ENCODE results near the gene NCBP2.
A peak's percentile ranks its signal among the peaks of the same experiment; 100 is the strongest.

The NCBP2 gene

DNA sequence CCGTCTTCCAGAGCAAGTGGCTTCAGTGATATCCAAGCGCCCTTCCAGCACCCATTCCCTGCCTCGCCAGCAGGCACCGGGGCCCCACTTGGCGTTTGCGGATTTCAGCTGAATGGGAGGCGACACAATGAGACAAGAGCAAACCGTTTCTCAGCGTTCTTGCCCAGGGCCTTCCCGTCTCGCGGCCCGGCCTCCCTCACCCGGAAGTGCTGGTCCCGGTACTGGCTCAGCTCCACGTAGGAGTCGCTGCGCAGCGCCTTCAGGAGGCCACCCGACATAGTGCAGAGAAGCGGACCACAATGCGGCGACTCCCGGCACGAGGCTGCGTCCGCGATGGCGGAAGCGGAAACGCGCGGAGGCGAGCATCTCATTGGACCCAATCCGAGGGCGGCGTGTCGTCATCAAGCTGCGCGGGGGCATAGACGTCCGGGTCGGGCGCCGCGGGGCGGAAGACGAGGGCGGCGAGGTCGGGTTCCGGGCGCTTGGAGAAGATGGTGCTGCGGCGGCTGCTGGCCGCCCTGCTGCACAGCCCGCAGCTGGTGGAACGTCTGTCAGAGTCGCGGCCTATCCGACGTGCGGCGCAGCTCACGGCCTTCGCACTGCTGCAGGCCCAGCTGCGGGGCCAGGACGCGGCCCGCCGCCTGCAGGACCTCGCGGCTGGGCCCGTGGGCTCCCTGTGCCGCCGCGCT, at the start of gene NCBP2:
NCBP2 (minus strand) TSS at position 303 of the 689 bp plus-strand sequence; CDS start at position 278, 25 bp downstream.
- DNase-seq, result peak; percentile 99

DNA sequence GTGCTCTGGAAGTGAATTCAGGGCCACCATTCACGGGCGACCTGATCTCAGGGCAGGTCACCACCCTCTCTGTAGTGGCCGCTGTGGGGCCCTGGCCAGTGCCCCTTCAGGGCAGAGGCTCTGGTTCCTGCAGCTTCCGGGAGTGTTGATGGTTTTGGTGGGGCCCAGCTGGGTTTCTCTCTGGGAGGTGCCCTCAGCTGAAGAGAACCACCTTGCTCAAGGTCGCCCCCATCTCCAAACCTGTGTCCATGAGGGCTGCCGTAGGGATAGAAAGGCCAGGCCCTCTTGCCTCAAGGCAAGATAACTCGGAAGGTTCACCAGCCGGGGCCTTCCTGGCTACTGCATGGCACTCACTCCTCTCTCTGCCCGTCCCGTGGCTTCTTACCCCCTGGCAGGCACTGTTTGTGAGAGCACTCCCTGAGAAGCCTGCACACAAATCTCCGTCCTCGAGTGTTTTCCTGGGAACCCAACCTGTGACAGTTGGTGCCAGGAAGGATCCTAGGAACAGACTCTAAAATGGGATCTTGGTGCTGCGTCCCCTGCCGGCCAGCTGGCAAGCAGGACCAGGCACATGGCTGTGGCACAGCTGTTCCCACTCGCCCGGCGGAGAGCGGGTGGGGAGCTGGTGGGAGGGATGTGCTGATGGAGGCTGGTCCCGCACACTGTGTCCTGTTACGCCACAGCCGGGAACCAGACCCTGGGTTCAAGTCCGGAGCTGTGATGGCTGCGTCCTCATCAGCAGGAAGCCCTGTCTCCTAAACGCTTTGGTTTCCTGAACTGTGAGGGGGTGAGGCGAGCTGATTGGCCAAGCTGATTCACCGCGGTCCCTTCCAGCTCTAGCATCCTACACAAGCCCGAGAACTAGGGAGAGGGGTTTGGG, 49.5 kb upstream of the NCBP2 start:
- no peak for DNase-seq

DNA sequence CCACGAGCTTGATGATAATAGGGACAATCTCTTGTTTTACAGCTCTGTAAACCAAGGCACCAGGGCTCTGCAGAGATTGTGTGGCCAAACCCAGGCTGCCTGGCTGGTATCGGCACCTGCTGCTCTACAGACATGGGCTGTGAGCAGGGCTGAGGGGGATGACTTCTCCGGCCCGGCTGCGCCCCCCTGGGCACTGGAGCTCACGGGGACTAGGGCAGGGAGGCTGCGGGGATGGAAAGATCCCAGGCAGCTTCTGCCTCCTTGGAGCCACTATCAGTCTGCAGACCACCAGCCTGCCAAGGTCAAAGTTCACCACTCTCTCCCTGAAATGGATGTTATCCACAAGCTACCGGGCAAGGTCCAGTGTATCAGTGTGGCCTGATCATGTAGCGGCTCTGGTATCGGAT, 48.3 kb upstream of the NCBP2 start:
- peak; percentile 46 for DNase-seq

DNA sequence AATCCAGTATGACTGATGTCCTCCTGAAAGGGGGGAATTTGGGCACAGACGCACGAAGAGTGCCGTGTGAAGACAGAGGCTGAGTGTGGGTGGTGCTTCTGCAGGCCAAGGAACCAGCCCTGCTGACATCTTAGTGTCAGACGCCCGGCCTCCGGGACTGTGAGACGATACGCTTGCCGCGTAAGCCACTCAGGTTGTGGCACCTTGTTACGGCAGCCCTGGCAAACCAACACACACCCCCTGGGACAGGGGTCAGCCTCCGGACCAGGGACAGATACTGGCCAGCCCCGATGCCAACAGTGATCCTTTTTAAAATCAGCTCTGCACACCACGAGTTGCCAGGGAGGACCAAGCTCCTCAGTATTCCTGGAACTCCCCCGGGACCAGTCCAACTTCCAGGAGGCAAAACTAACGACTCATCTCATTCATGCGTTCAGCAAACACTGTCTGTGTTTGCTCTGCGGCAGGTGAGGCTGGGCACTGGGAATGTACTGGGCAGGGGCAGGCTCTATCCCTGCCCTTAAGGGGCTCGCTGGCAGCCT, 47.5 kb upstream of the NCBP2 start:
- peak; percentile 88 for DNase-seq

DNA sequence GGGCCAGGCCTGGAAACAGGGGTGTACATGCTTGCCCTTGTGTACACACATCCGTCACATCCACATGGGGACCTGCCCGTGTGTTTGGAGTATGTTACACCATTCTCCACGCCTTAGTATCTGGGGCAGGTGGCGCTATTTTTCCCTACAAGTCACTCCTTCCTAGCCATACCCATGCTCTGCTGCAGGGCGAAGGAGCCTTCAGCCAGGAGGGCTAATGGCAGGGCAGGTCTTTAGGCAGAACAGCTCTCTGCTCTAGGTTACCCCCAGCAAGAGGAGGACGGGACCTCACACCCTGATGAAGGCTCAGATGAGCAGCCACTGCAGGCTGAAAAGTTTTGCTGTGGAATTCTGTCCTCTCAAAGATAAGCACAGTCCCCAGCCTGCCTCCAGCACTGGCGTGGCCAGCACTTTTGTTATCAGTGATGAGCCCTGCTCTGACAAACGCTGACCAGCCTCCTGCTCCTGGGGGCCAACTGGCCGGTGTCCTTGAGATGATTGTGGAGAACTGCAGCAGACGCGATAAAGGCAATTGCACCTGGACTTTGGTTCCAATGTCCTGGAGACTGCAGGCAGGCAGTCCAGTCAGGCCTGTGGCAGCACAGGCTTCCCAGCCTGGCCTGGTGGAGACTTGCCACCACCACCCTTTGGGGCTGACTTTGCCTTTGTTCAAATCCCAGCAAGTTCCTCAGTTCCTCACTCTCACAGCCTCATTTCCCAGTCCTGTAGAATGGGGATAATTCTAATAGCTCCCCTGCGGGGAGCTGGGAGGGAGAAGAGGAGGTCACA, 46.1 kb upstream of the NCBP2 start:
- DNase-seq, result peak; percentile 31

DNA sequence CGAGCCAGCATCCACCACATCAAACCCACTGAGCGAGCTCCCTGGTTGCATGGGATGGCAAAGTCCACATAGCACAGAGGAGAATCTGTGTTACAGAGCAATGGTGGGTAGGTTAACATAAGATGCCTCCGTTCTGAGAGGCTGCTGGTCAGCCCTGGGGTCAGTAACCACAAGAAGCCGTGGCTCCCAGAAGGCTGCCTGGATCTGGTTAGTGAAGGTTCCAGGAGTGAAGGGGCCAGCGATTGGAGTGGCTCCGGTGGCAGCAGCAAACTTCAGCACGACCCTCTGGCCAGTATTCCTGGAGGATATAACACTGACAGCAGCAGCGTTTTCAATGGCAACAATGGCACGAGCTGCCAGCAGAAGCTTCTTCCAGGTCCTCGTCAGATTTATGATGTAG, 44.7 kb upstream of the NCBP2 start:
- no peak for DNase-seq

DNA sequence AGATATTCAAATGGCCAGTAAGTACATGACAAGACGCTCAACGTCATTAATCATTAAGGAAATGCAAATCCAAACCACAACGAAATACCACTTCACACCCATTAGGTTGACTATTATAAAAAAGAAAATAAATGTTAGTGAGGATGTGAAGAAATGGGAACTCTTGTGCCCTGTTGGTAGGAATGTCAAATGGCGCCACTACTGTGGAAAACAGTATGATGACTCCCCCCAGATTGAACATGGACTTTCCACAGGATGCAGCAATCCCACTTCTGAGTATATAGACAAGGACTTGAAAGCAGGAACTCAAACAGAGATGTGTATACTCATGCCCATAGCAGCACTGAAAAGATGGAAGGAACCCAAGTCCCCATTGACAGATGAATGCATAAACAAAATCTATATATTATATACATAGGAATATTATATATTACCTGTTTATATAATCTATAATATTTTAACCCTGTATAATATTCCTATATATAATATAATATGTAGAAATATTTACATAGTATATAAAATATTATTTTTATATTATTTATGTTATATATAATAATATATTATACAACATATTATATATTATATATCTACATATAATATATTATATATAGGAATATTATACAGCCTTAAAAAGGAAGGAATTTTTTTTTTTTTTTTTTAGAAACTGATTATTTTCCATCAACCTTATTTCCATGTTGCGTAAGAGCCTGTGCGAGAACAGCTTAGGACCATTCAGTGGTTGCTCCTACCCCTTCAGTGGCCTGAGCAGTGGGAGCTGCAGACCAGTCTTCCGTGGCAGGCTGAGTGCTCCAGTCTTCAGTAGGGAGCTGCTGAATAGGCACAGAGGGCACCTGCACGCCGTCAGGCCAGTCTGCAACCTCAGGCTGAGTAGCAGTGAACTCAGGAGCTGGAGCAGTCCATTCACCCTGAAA, 43.9 kb upstream of the NCBP2 start:
- DNase-seq, result no peak

DNA sequence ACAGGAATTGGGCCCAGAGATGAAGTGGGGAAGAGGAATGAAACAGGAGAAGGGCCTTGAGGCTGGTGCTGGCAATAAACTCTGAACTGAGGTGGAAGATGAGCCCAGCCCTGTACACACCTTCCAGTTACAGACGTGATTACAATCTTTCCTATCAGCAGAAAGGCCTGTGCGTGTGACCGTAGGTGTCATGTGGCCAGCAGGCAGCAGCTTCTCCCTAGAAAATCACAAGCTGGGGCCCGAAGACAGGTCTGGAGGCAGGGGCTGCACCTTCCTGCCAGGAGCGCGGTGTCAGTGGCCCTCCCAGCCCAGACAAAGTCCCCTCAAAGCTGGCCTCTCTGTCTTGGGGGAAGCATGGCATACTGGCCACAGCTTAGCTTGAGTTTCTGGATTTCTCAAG, 43.0 kb upstream of the NCBP2 start:
- no peak for DNase-seq

DNA sequence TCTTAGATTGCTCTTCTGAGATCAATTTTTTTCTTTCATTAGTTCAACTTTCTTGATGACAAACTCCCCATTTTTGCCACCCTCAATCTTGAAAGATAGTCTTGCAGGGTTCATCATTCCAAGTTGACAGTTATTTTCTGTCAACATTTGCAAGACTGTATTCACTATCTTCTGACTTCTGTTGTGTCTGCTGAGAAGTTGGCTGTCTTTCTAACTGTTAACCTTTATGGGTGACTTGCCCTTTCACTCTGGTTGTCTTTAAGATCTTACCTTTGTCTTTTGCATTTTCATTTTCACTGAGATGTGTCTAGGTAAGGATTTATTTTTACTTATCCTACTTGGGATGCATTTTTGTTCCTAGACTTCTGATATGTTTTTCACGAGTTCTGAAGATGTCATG, 40.9 kb upstream of the NCBP2 start:
- DNase-seq, result no peak

DNA sequence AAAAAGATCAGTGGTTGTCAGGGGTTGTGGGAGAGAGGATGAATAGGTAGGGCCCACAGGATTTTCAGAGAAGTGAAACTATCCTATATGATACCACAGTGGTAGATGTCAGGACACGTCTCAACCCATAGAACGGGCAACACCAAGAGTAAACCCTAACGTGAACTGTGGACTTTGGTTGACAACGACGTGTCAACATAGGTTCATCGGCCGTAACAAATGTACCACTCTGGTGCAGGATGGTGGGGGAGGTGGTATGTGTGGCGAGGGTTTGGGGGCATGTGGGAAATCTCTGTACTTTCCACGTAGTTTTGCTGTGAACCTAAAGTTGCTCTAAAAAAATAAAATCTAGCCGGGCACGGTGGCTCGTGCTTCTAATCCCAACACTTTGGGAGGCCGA, 39.3 kb upstream of the NCBP2 start:
- no peak for DNase-seq

DNA sequence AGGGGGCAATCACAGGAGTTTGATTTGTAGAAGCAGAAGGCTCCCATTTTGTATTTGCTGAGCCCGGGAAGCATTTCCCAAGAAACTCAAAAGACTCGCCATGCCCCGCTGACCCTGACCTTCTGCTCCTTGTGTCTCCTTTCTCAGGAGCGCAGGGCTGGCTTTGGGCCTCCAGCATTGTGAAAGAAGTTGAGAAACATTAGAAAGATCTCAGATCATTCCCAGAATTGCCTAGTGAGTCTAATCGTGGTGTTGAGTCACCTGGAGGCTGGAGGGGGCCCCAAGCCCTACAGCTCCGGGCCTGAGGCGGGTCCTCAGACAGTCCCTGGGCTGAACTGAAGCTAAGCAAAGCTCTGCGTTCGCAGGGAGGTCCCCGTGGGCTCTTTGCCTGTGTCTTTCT, 37.2 kb upstream of the NCBP2 start:
- DNase-seq, result no peak

DNA sequence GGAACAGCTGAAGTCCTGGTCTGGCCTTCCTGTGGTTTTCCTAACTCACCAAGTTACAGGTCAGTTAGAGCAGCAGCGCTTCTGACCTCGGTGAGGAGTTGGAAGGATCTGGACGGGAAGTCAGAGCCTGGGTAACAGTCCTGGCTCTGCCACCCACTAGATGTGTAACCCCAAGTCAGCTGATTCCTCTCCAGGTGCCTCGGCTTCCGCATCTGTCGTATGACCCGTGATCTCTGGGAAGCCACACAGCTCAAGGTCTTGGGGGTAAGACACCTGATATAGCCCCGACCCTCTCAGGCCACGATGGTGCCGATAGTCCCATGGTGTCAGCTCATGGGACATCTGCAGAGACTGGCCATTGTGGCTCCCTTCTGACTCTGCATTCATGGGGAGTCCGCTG, 34.6 kb upstream of the NCBP2 start:
- DNase-seq, result no peak

DNA sequence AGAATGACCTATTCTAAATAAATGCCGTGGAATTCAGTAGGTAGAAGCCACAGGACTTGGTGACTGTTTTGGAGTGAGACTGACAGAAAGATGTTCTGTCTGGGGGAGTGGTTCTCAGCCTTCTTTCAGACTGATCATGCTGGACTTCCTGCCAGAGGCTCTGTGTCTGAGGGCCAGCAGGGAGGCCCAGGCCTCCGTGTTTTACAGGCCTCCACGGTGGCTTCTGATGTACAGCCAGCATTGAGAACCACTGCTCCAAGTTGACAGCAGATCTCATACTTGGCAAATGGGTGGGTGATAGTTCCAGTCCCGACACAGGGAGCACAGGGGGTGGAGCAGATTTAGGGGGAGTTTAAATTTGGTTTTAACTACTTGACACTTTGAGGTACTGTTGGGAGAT, 33.0 kb upstream of the NCBP2 start:
- DNase-seq, result no peak

DNA sequence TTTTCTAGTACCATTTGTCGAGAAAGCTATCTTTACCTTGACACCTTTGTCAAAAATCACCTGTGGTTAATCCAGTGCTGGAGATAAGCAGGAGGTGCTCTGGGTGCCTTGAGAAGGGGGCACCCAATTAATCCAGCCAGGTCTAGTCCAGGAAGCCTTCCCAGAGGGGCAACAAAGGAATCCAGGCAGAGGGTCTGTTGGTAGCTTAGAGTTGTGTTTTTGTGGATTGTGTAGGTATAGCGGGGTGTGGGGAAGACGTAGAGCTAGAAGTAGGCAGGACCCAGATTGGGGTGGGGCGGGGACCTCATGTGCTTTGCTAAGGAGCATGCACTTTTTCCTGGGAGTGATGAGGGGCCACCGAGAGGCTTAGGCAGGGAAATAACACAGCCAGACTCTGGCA, 32.3 kb upstream of the NCBP2 start:
- DNase-seq, result no peak

DNA sequence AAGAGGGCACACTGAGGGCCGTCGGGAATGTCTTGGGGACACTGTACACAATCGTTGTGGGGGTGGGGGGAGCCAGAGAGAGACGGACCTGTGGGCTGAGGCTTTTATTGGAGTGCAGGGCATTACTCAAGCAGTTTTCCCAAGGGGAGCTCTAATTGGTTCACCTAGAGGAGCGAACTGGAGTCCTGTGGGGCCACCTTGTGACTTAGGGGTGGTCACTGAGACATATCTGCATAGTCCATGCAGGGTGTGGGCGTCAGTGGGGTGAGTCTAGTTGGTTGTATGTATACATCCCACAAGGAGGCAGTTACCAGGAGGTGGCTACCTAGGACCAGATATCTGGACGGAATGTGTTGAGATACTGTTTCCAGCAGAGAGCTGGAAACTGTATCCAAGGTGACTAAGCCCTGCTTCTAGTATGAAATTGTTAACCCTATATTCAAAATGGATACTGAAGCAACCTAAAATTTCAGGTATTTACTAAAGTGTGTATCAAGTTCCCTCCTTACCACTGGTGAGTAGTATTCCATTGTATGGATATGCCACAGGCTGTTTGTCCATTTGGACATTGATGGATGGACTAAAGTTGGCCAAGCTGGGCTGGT, 28.9 kb upstream of the NCBP2 start:
- peak; percentile 20 for DNase-seq

DNA sequence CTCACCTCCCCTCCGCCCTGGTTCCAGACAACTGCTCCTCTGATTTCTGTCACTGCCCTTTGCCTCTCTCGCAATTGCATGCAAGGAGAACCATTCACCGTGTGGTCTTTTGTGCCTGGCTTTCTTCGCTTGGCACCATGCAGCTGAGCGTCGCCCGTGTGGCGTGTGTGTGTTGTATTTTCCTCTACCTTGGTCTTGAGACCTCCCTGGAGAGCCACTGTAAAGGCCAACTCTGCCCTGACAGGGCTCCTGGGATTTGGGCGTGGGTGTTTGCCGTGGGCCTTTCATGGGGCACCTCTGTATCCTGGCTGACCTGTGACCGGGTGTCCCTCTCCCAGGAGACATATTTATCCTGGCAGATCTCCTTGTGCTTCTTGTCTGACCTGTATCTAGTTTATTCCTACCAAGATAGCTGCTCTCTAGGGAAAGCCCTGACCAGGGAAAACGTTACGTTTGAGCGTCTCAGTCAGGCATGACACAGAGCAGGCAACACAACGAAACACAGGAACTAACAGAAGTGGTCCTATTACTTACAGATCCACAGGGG, 28.3 kb upstream of the NCBP2 start:
- peak; percentile 16 for DNase-seq

DNA sequence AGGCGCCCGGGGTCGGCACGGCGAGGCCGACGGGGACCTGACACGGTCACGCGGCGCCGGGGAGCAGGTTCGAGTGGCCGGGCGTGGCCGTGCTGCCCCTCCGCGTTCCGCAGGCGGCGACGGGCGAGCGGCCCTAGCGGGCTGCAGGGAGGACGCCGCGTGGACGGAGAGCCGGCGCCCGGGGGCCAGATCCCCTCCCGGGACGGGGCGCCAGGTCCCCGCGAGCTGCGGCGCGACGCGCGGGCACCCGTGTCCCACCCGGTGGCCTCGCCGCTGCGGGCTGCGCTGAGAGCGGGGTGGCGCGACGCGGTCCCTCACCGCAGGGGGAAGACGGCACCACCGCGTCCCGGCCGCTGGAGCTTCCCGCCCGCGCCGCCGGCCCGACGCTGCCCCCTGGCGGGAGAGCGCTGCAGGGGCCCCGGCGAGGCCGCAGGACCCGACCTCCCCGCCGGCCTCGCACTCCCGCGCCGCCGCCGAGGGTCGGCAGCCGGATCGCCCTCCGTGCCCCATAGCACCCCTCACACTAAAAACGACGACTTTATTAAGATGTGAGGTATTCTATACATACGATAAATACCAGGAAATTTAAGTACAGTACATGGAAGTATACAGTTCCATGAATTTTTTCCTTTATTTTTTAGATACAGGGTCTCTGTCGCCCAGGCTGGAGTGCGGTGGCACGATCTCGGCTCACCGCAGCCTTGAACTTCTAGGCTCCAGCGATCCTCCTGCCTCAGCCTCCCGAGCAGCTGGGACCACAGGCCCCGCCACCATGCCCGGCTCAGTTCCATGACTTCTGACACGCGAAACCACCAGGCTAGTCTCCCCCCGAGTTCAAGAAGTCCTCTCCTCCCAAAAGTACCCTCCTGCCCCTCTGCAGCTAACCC, 27.6 kb upstream of the NCBP2 start:
- DNase-seq, result peak; percentile 74

DNA sequence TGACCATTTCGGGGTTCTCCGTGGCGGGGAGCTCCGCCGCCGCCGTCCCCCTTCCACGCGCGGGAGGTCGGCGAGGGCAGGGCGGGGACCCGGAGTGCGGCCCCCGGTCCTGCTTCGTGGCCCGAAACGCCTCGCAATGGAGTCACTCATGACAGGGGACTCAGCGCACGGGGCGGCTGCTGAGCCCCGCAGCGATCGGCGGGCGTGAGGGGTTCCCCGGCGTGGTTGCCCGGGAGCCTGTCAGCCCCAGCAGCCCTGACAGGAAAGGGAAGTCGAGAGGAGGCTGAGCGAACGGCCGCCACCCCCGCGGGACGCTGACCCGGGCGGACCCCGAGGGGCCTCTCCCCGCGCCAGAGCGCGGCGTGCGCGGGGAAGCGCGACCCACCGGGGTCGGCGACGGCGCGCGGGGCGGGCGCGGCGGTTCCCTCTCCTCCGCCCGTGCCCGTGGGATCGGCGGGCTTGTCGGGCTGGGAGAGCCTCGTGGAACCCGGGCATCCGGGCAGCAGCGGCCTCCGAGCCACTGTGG, 26.9 kb upstream of the NCBP2 start:
- DNase-seq, result peak; percentile 56

DNA sequence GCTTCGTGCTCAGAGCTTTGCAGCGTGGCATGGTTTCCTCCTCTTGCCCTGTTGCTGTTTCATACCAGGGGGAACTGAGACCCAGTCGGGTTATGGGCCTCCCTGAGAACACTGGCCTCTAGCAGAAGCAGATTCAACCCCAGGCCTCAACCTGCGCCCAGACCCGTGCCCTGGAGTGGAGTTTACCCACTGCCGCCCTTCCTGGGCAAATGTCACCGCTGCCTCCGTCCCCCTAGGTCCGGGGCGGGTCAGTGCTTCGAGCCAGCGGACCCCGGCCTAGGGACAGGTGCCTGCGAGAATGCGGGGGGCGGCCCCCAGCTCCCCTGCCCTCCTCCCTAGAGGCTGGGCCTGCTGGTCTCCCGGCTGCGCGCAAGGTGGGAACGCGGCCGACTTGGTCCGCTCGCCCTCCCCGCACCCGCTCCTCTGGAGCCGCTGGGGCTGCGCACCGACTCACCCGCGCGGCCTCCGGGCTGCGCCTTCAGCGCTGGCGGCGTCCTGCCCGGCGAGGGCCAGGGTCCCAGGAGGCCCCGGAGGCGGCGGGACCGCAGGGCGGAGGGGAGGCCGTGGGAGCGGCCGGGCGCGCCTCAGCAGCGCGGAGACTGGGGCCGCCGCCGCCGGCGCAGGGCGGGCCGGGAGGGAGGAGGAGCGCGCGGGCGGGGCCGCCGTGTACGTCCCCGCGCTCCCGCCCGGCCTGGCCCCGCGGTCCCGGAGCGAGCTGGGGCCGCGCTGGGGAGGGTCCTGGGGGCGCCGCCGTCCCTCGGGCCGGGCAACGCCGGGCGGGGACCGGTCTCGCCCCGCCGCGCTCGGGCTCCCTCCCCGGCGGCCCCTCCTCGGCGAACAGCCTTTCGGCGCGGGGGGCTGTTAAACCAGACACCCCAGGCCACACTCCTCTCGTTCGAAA, 26.2 kb upstream of the NCBP2 start, which contains the start of gene PIGZ:
PIGZ (minus strand) TSS at position 601 of the 901 bp plus-strand sequence. CDS start 16,802 bp downstream, outside the sequence.
- peak; percentile 68 for DNase-seq
